ENCODE data around the gene KLC3.

KLC3 gene

GRCh38 chr19:45336696-45337251, 3.8 kb upstream of the KLC3 start:
- Histone ChIP-seq H3K9ac (no peak overlapping the region), H3K4me3 (IDR thresholded peaks at IDR 0.05; ENCODE audit: insufficient read depth, low read depth, low read length) (no peak overlapping the region), H4K20me1 (ENCODE audit: insufficient read depth) (no peaks in the 10 kb centered on the region), H3K4me1 (ENCODE audit: low read depth, poor library complexity, severe bottlenecking) (peaks cover 10% of the 10 kb centered on the region), H3K36me3 (ENCODE audit: insufficient read depth) (no peaks in the 10 kb centered on the region), H2AFZ (ENCODE audit: low read depth) (no peak overlapping the region), H3K79me2 (ENCODE audit: insufficient read depth, low read depth) (no peaks in the 10 kb centered on the region), H3K27ac (no peak overlapping the region), H3K4me2 (no peak overlapping the region), H3K27me3 (ENCODE audit: insufficient read depth, low read depth) (no peaks in the 10 kb centered on the region; the same call in 1 of the 2 replicates)
- TF ChIP-seq CTCF (conservative IDR thresholded peaks at IDR 0.05; ENCODE audit: low read depth, low read length) = no peak

- H3K4me1 ChIP-seq (ENCODE audit: low read depth, poor library complexity, severe bottlenecking) = peaks cover 10% of the 10 kb centered on the region
- no peaks in the 10 kb centered on the region for H3K79me2 ChIP-seq (ENCODE audit: insufficient read depth, low read depth)
- no peak overlapping the region for H3K4me2 ChIP-seq
- no peaks in the 10 kb centered on the region for H4K20me1 ChIP-seq (ENCODE audit: insufficient read depth)
- no peaks in the 10 kb centered on the region for H3K36me3 ChIP-seq (ENCODE audit: insufficient read depth)
- H3K9ac ChIP-seq = no peak overlapping the region
- no peak overlapping the region for H3K27ac ChIP-seq
- no peak for TF ChIP-seq CTCF (conservative IDR thresholded peaks at IDR 0.05; ENCODE audit: low read depth, low read length)
- H3K4me3 ChIP-seq (IDR thresholded peaks at IDR 0.05; ENCODE audit: insufficient read depth, low read depth, low read length) = no peak overlapping the region
- no peak overlapping the region for H2AFZ ChIP-seq (ENCODE audit: low read depth)
- H3K27me3 ChIP-seq (ENCODE audit: insufficient read depth, low read depth) = peaks cover 4% of the 10 kb centered on the region; the same call in 1 of the 2 replicates
These were observed 921 bp upstream of the KLC3 start for GRCh38 chr19:45339629-45340028.

GRCh38 chr19:45340899-45341453, 426 bp downstream of the KLC3 start:
- no peaks in the 10 kb centered on the region for H4K20me1 ChIP-seq (ENCODE audit: insufficient read depth)
- H3K79me2 ChIP-seq (ENCODE audit: insufficient read depth, low read depth) = no peaks in the 10 kb centered on the region
- H3K9ac ChIP-seq = no peak overlapping the region
- no peak overlapping the region for H3K4me3 ChIP-seq (IDR thresholded peaks at IDR 0.05; ENCODE audit: insufficient read depth, low read depth, low read length)
- no peak overlapping the region for H3K27ac ChIP-seq
- no peak for TF ChIP-seq CTCF (conservative IDR thresholded peaks at IDR 0.05; ENCODE audit: low read depth, low read length)
- H2AFZ ChIP-seq (ENCODE audit: low read depth) = peak overlapping the region; percentile 30; the same call in 1 of the 2 replicates
- peaks cover 10% of the 10 kb centered on the region for H3K4me1 ChIP-seq (ENCODE audit: low read depth, poor library complexity, severe bottlenecking)
- H3K36me3 ChIP-seq (ENCODE audit: insufficient read depth) = no peaks in the 10 kb centered on the region
- H3K27me3 ChIP-seq (ENCODE audit: insufficient read depth, low read depth) = peaks cover 4% of the 10 kb centered on the region; the same call in 1 of the 2 replicates
- peak overlapping the region; percentile 50; the same call in 1 of the 2 replicates for H3K4me2 ChIP-seq

DNA sequence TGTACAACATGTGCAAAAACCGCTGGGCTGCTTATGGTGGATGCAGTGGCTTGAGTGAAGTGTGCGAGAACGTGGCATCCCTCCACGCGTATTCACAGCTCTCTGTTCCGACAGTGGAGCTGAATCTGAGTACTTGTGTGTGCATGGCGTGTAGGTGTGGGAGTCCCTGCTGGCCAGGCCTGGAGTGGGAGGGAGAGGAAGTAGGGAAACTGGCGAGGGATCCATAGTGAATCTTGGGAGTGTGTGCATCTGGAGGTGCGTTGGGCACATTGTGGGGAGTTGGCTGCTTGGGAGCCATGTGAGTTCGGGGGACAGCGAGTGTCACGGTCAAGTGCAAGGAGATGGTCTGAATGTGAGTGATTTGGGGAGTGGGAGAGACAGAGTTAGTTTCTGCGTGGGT, 2.4 kb downstream of the KLC3 start:
- Histone ChIP-seq H3K9ac (no peak overlapping the region), H3K4me1 (ENCODE audit: low read depth, poor library complexity, severe bottlenecking) (peaks cover 10% of the 10 kb centered on the region), H3K79me2 (ENCODE audit: insufficient read depth, low read depth) (no peaks in the 10 kb centered on the region), H3K36me3 (ENCODE audit: insufficient read depth) (no peaks in the 10 kb centered on the region), H3K27ac (no peak overlapping the region), H2AFZ (ENCODE audit: low read depth) (no peak overlapping the region), H4K20me1 (ENCODE audit: insufficient read depth) (no peaks in the 10 kb centered on the region), H3K27me3 (ENCODE audit: insufficient read depth, low read depth) (peaks cover 4% of the 10 kb centered on the region; the same call in 1 of the 2 replicates), H3K4me3 (IDR thresholded peaks at IDR 0.05; ENCODE audit: insufficient read depth, low read depth, low read length) (no peak overlapping the region), H3K4me2 (no peak overlapping the region)
- TF ChIP-seq CTCF (conservative IDR thresholded peaks at IDR 0.05; ENCODE audit: low read depth, low read length) = no peak
